Osteoblast (primary cell): ENCODE data around the gene SPATA16. TPM values are rescaled to one million over a fixed set of nuclear protein-coding genes. Genes with fewer than 3 reads are reported as not detected.
"Not testable (repeated sequence)": the region's sequence is repeated elsewhere in the genome, so short reads cannot be mapped to it uniquely, and the experiment has no call there.

Source experiments
- DNase-seq: peaks from one replicate; pipeline ENCODE4 v3.0.0; 2011; ENCODE audit warnings: low spot score, mixed read lengths; ENCODE audit not compliant: insufficient read length; ENCODE audit errors: missing footprints
- H2AFZ ChIP-seq: 2 replicates; pipeline ENCODE4 v1.6.0; 2011; ENCODE audit warnings: mild to moderate bottlenecking, low read length
- H3K27ac ChIP-seq: 2 replicates; pipeline ENCODE4 v1.5.1; 2011; ENCODE audit warnings: mild to moderate bottlenecking, low read depth, low read length, moderate library complexity
- H3K27me3 ChIP-seq: 2 replicates; pipeline ENCODE4 v1.6.0; 2012; ENCODE audit warnings: mild to moderate bottlenecking, control low read depth, inconsistent platforms, low read length, moderate library complexity; ENCODE audit not compliant: insufficient read depth
- H3K36me3 ChIP-seq: 2 replicates; pipeline ENCODE4 v1.5.1; 2011; ENCODE audit warnings: mild to moderate bottlenecking, low read length, control low read depth, moderate library complexity; ENCODE audit not compliant: insufficient read depth
- H3K4me1 ChIP-seq: 2 replicates; pipeline ENCODE4 v1.5.1; 2011; ENCODE audit warnings: mild to moderate bottlenecking, low read length, control low read depth, moderate library complexity; ENCODE audit not compliant: insufficient read depth
- H3K4me2 ChIP-seq: 2 replicates; pipeline ENCODE4 v1.6.0; 2011; ENCODE audit warnings: mild to moderate bottlenecking, low read length; ENCODE audit not compliant: insufficient read depth
- H3K4me3 ChIP-seq: fragments of 200-600 bp; sonication (generic); 3 replicates; pipeline ENCODE4 v1.5.1; 2012; ENCODE audit warnings: mild to moderate bottlenecking, low read length, inconsistent platforms; ENCODE audit not compliant: insufficient read depth
- H3K79me2 ChIP-seq: 2 replicates; pipeline ENCODE4 v1.6.0; 2012; ENCODE audit warnings: mild to moderate bottlenecking, low read length, control low read depth, inconsistent platforms; ENCODE audit not compliant: insufficient read depth
- H3K9me3 ChIP-seq: 2 replicates; pipeline ENCODE4 v1.5.1; 2011; ENCODE audit warnings: low read depth, low read length, control low read depth
- H4K20me1 ChIP-seq: 2 replicates; pipeline ENCODE4 v1.6.0; 2012; ENCODE audit warnings: mild to moderate bottlenecking, low read length, control low read depth; ENCODE audit not compliant: insufficient read depth
- CTCF ChIP-seq: IDR thresholded peaks from 2 replicates; pipeline ENCODE4 v1.5.1; 2011; ENCODE audit warnings: mild to moderate bottlenecking, low read depth, low read length, moderate library complexity; ENCODE audit errors: extremely low read depth
- total RNA-seq: library from RNA; depleted of rRNA; stranded (reverse); fragments of >200 nt; gene quantifications from 2 replicates; pipeline ENCODE4 v1.2.3, GENCODE V29; 2012

The SPATA16 gene
- total RNA-seq, 1 donor: not detected

GRCh38 chr3:172892158-172892557 lies 248.9 kb downstream of the SPATA16 start:
- no peak for DNase-seq
- no peaks in the 10 kb centered on the region for H3K4me1 ChIP-seq

GRCh38 chr3:172885704-172886103 lies 255.3 kb downstream of the SPATA16 start:
- no peak overlapping the region for H2AFZ ChIP-seq
- H3K9me3 ChIP-seq: no peaks in the 10 kb centered on the region
- no peak overlapping the region for H3K27ac ChIP-seq
- H3K36me3 ChIP-seq: no peaks in the 10 kb centered on the region
- no peaks in the 10 kb centered on the region for H3K4me1 ChIP-seq
- TF ChIP-seq CTCF: no peak
- H3K4me2 ChIP-seq: no peak overlapping the region
- no peaks in the 10 kb centered on the region for H3K79me2 ChIP-seq
- no peak overlapping the region for H3K4me3 ChIP-seq
- no peaks in the 10 kb centered on the region for H3K27me3 ChIP-seq
- no peaks in the 10 kb centered on the region for H4K20me1 ChIP-seq
- DNase-seq: no peak

More at GRCh38 chr3:172892158-172892557, 248.9 kb downstream of the SPATA16 start:
- Histone ChIP-seq H3K4me3 (no peak overlapping the region), H3K4me2 (no peak overlapping the region), H3K79me2 (no peaks in the 10 kb centered on the region), H3K36me3 (no peaks in the 10 kb centered on the region), H4K20me1 (no peaks in the 10 kb centered on the region), H2AFZ (no peak overlapping the region), H3K27me3 (no peaks in the 10 kb centered on the region), H3K9me3 (no peaks in the 10 kb centered on the region), H3K27ac (no peak overlapping the region)
- no peak for TF ChIP-seq CTCF

- no peaks in the 10 kb centered on the region for H3K79me2 ChIP-seq
- no peak overlapping the region for H3K4me2 ChIP-seq
- H3K27ac ChIP-seq: no peak overlapping the region
- no peaks in the 10 kb centered on the region for H3K4me1 ChIP-seq
- no peak overlapping the region for H3K4me3 ChIP-seq
- TF ChIP-seq CTCF: no peak
- H2AFZ ChIP-seq: no peak overlapping the region
- H4K20me1 ChIP-seq: no peaks in the 10 kb centered on the region
- H3K36me3 ChIP-seq: no peaks in the 10 kb centered on the region
- no peaks in the 10 kb centered on the region for H3K9me3 ChIP-seq
- H3K27me3 ChIP-seq: no peaks in the 10 kb centered on the region
- no peak for DNase-seq
Measured at GRCh38 chr3:172882563-172882962, 258.5 kb downstream of the SPATA16 start.

- H2AFZ ChIP-seq, H3K4me2 ChIP-seq, H3K27me3 ChIP-seq, H3K4me3 ChIP-seq, H3K36me3 ChIP-seq, H3K79me2 ChIP-seq, H3K9me3 ChIP-seq, H3K27ac ChIP-seq, H4K20me1 ChIP-seq, DNase-seq, H3K4me1 ChIP-seq: not testable (repeated sequence)
Measured at GRCh38 chr3:172879381-172879780, 261.7 kb downstream of the SPATA16 start.
